ENCODE data around the gene NOS1AP. TPM values are rescaled to one million over a fixed set of nuclear protein-coding genes. Genes with fewer than 3 reads are reported as not detected.

Gene NOS1AP
- polyA plus RNA-seq, 1 of the 3 experiments (the other 2 are of a cell fraction): 0.03 TPM

GRCh38 chr1:162326559-162326958 lies 257.1 kb downstream of the NOS1AP start:
- no peaks in the 10 kb centered on the region for H3F3A ChIP-seq (replicated peaks; ENCODE audit: insufficient read depth)
- DNase-seq: no peak
- H3K9me2 ChIP-seq: no peaks in the 10 kb centered on the region
- no peak for TF ChIP-seq FOSL2 (IDR thresholded peaks at IDR 0.05; ENCODE audit: borderline replicate concordance, low read depth)
- TF ChIP-seq EZH2phosphoT487 (IDR thresholded peaks at IDR 0.05; ENCODE audit: borderline replicate concordance, low read depth): no peak
- TF ChIP-seq MAX (IDR thresholded peaks at IDR 0.05; ENCODE audit: low read depth): no peak
- no peak for TF ChIP-seq RCOR1 (IDR thresholded peaks at IDR 0.05; ENCODE audit: low read length)
- no peak for TF ChIP-seq IRF3 (IDR thresholded peaks at IDR 0.05; ENCODE audit: low read depth, low read length)
- TF ChIP-seq FOXM1 (IDR thresholded peaks at IDR 0.05; ENCODE audit: low read depth): no peak
- POLR2A ChIA-PET: no interaction called here
- no peaks in the 10 kb centered on the region for H4K20me1 ChIP-seq (ENCODE audit: insufficient read depth)
- no peaks in the 10 kb centered on the region for H3K36me3 ChIP-seq (replicated peaks in 1 of 2; ENCODE audit: control insufficient read depth in 1 of 2, insufficient read depth in 2 of 2, low read length in 1 of 2)
- no peaks in the 10 kb centered on the region for H3K79me2 ChIP-seq (ENCODE audit: insufficient read depth)
- no peak overlapping the region for H3K9ac ChIP-seq
- peaks cover 0 to 6% of the 10 kb centered on the region in 2 experiments; a peak in 1 of 4 replicates for H3K4me1 ChIP-seq (ENCODE audit: control insufficient read depth in 1 of 2, insufficient read depth in 2 of 2, low read depth in 1 of 2, low read length in 1 of 2)
- no peak overlapping the region for H3K4me2 ChIP-seq
- H3K27ac ChIP-seq (ENCODE audit: low read depth in 2 of 2, low read length in 1 of 2): no peak overlapping the region
- H3K9me3 ChIP-seq: no peaks in the 10 kb centered on the region
- H2AFZ ChIP-seq (ENCODE audit: low read depth): no peak overlapping the region
- H3K27me3 ChIP-seq (ENCODE audit: insufficient read depth): peaks cover 15% of the 10 kb centered on the region; the same call in 1 of the 2 replicates
- H3K4me3 ChIP-seq (ENCODE audit: low read depth in 2 of 2, low read length in 1 of 2): no peak overlapping the region
- CTCF ChIA-PET: no interaction called here

GRCh38 chr1:162327144-162327787 lies 257.8 kb downstream of the NOS1AP start:
- Histone ChIP-seq H3K79me2 (ENCODE audit: insufficient read depth) (no peaks in the 10 kb centered on the region), H3K27me3 (ENCODE audit: insufficient read depth) (peaks cover 15% of the 10 kb centered on the region; the same call in 1 of the 2 replicates), H3K36me3 (replicated peaks in 1 of 2; ENCODE audit: control insufficient read depth in 1 of 2, insufficient read depth in 2 of 2, low read length in 1 of 2) (no peaks in the 10 kb centered on the region), H3K9ac (no peak overlapping the region), H3K4me1 (ENCODE audit: control insufficient read depth in 1 of 2, insufficient read depth in 2 of 2, low read depth in 1 of 2, low read length in 1 of 2) (peaks cover 0 to 6% of the 10 kb centered on the region in 2 experiments; a peak in 1 of 4 replicates), H3K4me2 (no peak overlapping the region), H3K27ac (ENCODE audit: low read depth in 2 of 2, low read length in 1 of 2) (no peak overlapping the region), H3K9me2 (no peaks in the 10 kb centered on the region), H3K4me3 (ENCODE audit: low read depth in 2 of 2, low read length in 1 of 2) (no peak overlapping the region), H3K9me3 (no peaks in the 10 kb centered on the region), H3F3A (replicated peaks; ENCODE audit: insufficient read depth) (no peaks in the 10 kb centered on the region), H2AFZ (ENCODE audit: low read depth) (no peak overlapping the region), H4K20me1 (ENCODE audit: insufficient read depth) (no peaks in the 10 kb centered on the region)
- no peak for DNase-seq
- ChIA-PET POLR2A (no interaction called here), CTCF (interaction anchor here (0.8 to 1.1 kb wide), 2 partner anchors 11 to 64 kb away, joined by 3 read pairs; no protein-coding TSS in a partner anchor)
- TF ChIP-seq EZH2phosphoT487 (IDR thresholded peaks at IDR 0.05; ENCODE audit: borderline replicate concordance, low read depth): no peak
- TF ChIP-seq FOXJ3 (CRISPR knock-in tag; IDR thresholded peaks at IDR 0.05): no peak
- no peak for TF ChIP-seq ZBTB33 (IDR thresholded peaks at IDR 0.05; ENCODE audit: borderline replicate concordance, low read depth)
- no peak for TF ChIP-seq SIN3A (IDR thresholded peaks at IDR 0.05; ENCODE audit: borderline replicate concordance, low read depth, low read length)
- no peak for TF ChIP-seq FOSL2 (IDR thresholded peaks at IDR 0.05; ENCODE audit: borderline replicate concordance, low read depth)
- no peak for TF ChIP-seq RFX5 (IDR thresholded peaks at IDR 0.05; ENCODE audit: low read length)
- TF ChIP-seq USF1 (IDR thresholded peaks at IDR 0.05; ENCODE audit: borderline replicate concordance, low read depth): no peak
- no peak for TF ChIP-seq GABPA (IDR thresholded peaks at IDR 0.05; ENCODE audit: low read depth)
- TF ChIP-seq YY1 (IDR thresholded peaks at IDR 0.05; ENCODE audit: low read depth): no peak
- TF ChIP-seq TEAD4 (IDR thresholded peaks at IDR 0.05; ENCODE audit: borderline replicate concordance, insufficient read depth): no peak
- no peak for TF ChIP-seq MXI1 (IDR thresholded peaks at IDR 0.05; ENCODE audit: low read depth, low read length)
- no peak for TF ChIP-seq MEF2A (IDR thresholded peaks at IDR 0.05; ENCODE audit: borderline replicate concordance, low read depth)
- no peak for TF ChIP-seq SMC3 (IDR thresholded peaks at IDR 0.05; ENCODE audit: low read depth, low read length)
- WGBS (ENCODE audit: low lambda C conversion rate): 53% methylated on average over 2 of the region's 2 CpGs

All from SK-N-SH (cell line).